Fibroblast of villous mesenchyme (primary cell): ENCODE data around the gene OAT. TPM values are rescaled to one million over a fixed set of nuclear protein-coding genes. Genes with fewer than 3 reads are reported as not detected.
"Not testable (repeated sequence)": the region's sequence is repeated elsewhere in the genome, so short reads cannot be mapped to it uniquely, and the experiment has no call there.

Experiments used
- DNase-seq: peaks from one replicate; pipeline ENCODE4 v3.0.0-alpha.2; 2010; ENCODE audit warnings: low read depth
- H3K4me3 ChIP-seq: 2 replicates; pipeline ENCODE4 v1.5.1; 2011; ENCODE audit warnings: low read depth, mild to moderate bottlenecking, low read length
- CTCF ChIP-seq: IDR thresholded peaks from 2 replicates; pipeline ENCODE4 v1.5.1; 2012; ENCODE audit warnings: low read depth, mild to moderate bottlenecking, low read length; ENCODE audit not compliant: insufficient read depth
- total RNA-seq: library from RNA; depleted of rRNA; stranded (reverse); fragments of >200 nt; gene quantifications from 2 replicates; pipeline ENCODE4 v1.2.3, GENCODE V29; 2012

The OAT gene
- total RNA-seq, 1 donor = 224 TPM

GRCh38 chr10:124375691-124376090 lies 43.0 kb downstream of the OAT start:
- H3K4me3 ChIP-seq = no peak overlapping the region
- TF ChIP-seq CTCF = no peak
- no peak for DNase-seq

GRCh38 chr10:124375353-124375614 lies 43.4 kb downstream of the OAT start:
- no peak overlapping the region for H3K4me3 ChIP-seq
- TF ChIP-seq CTCF = no peak
- DNase-seq = no peak

- DNase-seq = no peak
- no peak overlapping the region for H3K4me3 ChIP-seq
- no peak for TF ChIP-seq CTCF
Measured at GRCh38 chr10:124374535-124375352, 44.0 kb downstream of the OAT start.

GRCh38 chr10:124372899-124373298 lies 45.8 kb downstream of the OAT start:
- H3K4me3 ChIP-seq = no peak overlapping the region
- no peak for TF ChIP-seq CTCF
- DNase-seq = no peak

- no peak for TF ChIP-seq CTCF
- H3K4me3 ChIP-seq = no peak overlapping the region
- DNase-seq = no peak
Measured at GRCh38 chr10:124370426-124370825, 48.3 kb downstream of the OAT start.

GRCh38 chr10:124369986-124370385 lies 48.7 kb downstream of the OAT start:
- DNase-seq = no peak
- TF ChIP-seq CTCF = no peak
- no peak overlapping the region for H3K4me3 ChIP-seq

- not testable (repeated sequence) for H3K4me3 ChIP-seq, DNase-seq
Measured at GRCh38 chr10:124369533-124369932, 49.2 kb downstream of the OAT start.
